IPS-20b (cell line): ENCODE data around the gene CRIP2.

Source experiments
- H3K27ac ChIP-seq: one replicate; pipeline ENCODE4 v1.5.1; 2013; ENCODE audit warnings: low read length
- H3K27me3 ChIP-seq: 2 replicates; pipeline ENCODE4 v1.6.1; 2013; ENCODE audit warnings: mild to moderate bottlenecking, low read length, inconsistent platforms; ENCODE audit not compliant: insufficient read depth
- H3K36me3 ChIP-seq: 2 replicates; pipeline ENCODE4 v1.6.1; 2013; ENCODE audit warnings: low read depth, mild to moderate bottlenecking, inconsistent platforms, low read length, moderate library complexity; ENCODE audit not compliant: insufficient read depth
- H3K4me1 ChIP-seq: 2 replicates; pipeline ENCODE4 v1.6.1; 2013; ENCODE audit warnings: mild to moderate bottlenecking, control low read depth, inconsistent platforms, low read length, moderate library complexity; ENCODE audit not compliant: insufficient read depth
- H3K4me3 ChIP-seq: 2 replicates; pipeline ENCODE4 v1.5.1; 2013; ENCODE audit warnings: mild to moderate bottlenecking, low read length, inconsistent platforms
- H3K9ac ChIP-seq: 2 replicates; pipeline ENCODE4 v1.6.1; 2013; ENCODE audit warnings: low read depth, mild to moderate bottlenecking, inconsistent platforms, low read length, moderate library complexity
- H3K9me3 ChIP-seq: 2 replicates; pipeline ENCODE4 v1.6.1; 2013; ENCODE audit warnings: mild to moderate bottlenecking, low read depth, low read length, inconsistent platforms; ENCODE audit not compliant: insufficient read depth

Gene CRIP2

DNA sequence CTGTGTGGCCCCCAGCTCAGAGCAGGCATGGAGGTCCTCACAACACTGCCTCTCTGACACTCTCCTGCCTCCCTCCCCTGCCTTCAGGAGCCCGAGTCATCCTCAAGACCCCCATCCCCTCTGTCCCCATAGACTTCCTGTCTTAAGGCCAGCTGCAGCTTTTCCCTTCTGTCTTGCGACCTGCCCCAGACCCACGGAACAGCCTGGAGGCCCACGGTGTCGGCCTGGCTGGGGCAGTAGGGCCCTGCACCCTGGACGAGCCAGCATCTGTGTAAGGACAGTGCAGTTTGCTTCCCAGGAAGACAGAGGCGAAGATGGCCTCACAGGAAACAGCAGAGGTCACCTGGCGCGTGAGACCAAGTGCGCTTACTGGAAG lies 26.1 kb downstream of the CRIP2 start:
- no peak overlapping the region for H3K27ac ChIP-seq
- no peaks in the 10 kb centered on the region for H3K27me3 ChIP-seq
- no peaks in the 10 kb centered on the region for H3K36me3 ChIP-seq
- H3K9ac ChIP-seq: no peak overlapping the region
- no peaks in the 10 kb centered on the region for H3K4me1 ChIP-seq
- no peak overlapping the region for H3K4me3 ChIP-seq
- no peaks in the 10 kb centered on the region for H3K9me3 ChIP-seq

DNA sequence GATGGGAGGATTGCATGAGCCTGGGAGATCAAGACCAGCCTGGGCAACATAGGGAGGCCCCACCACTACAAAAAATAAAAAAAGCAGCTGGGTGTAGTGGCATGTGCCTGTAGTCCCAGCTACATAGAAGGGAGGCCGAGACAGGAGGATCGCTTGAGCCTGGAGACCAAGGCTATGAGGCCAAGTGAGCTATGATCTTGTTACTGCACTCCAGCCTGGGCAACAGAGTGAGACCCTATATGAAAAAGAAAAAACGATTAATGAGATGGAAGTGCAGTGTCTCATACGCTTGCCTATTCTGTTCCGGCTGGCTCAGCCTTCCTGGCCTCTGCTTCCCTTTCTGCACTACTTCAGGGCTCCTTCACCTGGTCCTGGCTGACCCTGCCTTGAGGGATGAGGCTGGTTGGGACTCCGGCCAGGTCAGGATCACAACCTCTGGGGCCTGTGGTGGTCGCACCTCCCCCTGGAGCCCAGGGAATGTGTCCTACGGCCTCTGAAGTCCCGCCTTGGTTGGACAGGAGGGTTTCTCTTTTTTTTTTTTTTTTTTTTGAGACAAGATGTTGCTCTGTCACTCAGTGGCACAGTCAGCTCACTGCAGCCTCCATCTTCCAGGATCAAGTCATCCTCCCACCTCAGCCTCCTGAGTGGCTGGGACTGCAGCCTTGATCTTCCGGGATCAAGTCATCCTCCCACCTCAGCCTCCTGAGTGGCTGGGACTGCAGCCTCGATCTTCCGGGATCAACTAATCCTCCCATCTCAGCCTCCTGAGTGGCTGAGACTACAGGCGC lies 27.1 kb downstream of the CRIP2 start:
- Histone ChIP-seq H3K4me1 (no peaks in the 10 kb centered on the region), H3K4me3 (no peak overlapping the region), H3K27ac (no peak overlapping the region), H3K9ac (no peak overlapping the region), H3K36me3 (no peaks in the 10 kb centered on the region), H3K9me3 (no peaks in the 10 kb centered on the region), H3K27me3 (no peaks in the 10 kb centered on the region)

DNA sequence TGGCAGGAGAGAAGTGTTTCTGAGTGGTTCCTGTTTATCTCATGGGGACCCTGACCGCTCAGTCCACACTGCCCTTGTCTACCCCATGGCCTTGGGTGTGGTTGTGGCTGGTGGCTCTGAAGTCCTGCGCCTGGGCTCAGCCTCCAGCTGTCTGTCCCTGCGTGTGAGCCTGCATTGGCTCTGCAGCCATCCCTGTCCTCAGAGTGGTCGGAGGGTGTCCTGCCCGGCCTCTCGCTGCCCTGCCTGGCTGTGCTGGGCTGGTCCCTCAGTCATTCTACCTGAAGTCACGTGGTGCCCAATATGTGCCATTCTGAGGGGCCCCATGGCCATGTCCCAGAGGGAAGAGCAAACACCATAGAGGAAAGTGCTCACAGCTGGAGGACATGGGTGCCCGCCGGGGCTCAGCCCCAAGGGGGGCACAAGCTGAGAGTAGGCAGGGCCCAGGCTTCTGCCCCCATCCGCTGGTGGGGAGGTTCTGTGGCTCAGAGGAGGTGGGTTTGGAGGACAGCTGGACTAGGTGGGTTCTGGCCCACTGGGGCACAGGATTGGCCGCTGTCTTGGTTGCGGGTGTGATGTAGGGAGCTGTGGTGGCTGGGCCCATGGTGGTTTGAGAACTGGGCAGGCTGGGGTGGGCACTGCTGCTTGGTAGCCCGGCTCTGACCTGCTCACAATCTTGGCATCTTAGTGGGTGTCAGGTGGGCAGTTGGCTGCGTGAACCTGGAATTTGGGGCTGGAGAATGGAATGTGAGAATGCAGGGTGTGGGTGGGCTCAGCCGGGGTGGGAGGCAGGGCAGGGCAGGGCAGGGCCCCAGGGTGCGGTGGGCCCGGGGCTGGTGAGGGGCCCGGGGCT lies 28.1 kb downstream of the CRIP2 start:
- no peak overlapping the region for H3K27ac ChIP-seq
- H3K9ac ChIP-seq: no peak overlapping the region
- no peaks in the 10 kb centered on the region for H3K27me3 ChIP-seq
- H3K4me1 ChIP-seq: no peaks in the 10 kb centered on the region
- no peak overlapping the region for H3K4me3 ChIP-seq
- no peaks in the 10 kb centered on the region for H3K36me3 ChIP-seq
- no peaks in the 10 kb centered on the region for H3K9me3 ChIP-seq

- no peaks in the 10 kb centered on the region for H3K36me3 ChIP-seq
Observed at GRCh38 chr14:105503296-105503640, 28.6 kb downstream of the CRIP2 start.

GRCh38 chr14:105503935-105504692 lies 29.5 kb downstream of the CRIP2 start:
- no peaks in the 10 kb centered on the region for H3K27me3 ChIP-seq
- no peaks in the 10 kb centered on the region for H3K4me1 ChIP-seq
- H3K9me3 ChIP-seq: no peaks in the 10 kb centered on the region; the same call in 1 of the 2 replicates
- no peak overlapping the region for H3K4me3 ChIP-seq
- H3K27ac ChIP-seq: no peak overlapping the region
- H3K9ac ChIP-seq: no peak overlapping the region
- no peaks in the 10 kb centered on the region for H3K36me3 ChIP-seq

More at GRCh38 chr14:105503296-105503640, 28.6 kb downstream of the CRIP2 start:
- Histone ChIP-seq H3K27ac (no peak overlapping the region), H3K4me3 (no peak overlapping the region), H3K27me3 (no peaks in the 10 kb centered on the region), H3K9me3 (no peaks in the 10 kb centered on the region), H3K4me1 (no peaks in the 10 kb centered on the region), H3K9ac (no peak overlapping the region)

DNA sequence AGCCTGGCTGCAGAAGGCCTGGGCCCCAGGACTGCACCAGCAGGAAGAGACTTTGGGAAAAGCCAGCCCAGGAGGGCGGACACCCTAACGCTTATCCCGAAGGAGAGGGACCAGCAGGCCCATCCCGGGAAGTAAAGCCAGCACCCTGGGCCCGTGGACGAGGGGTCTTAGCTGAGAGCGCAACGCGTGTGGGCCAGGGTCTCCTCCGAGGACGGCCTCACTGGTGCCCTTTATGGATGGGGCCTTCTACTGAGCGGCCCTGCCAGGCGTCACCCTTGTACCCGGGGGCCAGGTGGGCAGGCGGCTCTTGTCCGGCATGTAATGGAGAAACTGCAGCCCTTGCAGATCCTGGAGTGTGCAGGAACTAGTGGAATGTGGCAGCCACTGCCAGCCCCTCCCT lies 30.5 kb downstream of the CRIP2 start:
- no peaks in the 10 kb centered on the region for H3K27me3 ChIP-seq
- no peak overlapping the region for H3K27ac ChIP-seq
- no peaks in the 10 kb centered on the region for H3K36me3 ChIP-seq
- H3K4me3 ChIP-seq: no peak overlapping the region
- H3K9ac ChIP-seq: no peak overlapping the region
- H3K9me3 ChIP-seq: no peaks in the 10 kb centered on the region; the same call in 1 of the 2 replicates
- H3K4me1 ChIP-seq: no peaks in the 10 kb centered on the region

DNA sequence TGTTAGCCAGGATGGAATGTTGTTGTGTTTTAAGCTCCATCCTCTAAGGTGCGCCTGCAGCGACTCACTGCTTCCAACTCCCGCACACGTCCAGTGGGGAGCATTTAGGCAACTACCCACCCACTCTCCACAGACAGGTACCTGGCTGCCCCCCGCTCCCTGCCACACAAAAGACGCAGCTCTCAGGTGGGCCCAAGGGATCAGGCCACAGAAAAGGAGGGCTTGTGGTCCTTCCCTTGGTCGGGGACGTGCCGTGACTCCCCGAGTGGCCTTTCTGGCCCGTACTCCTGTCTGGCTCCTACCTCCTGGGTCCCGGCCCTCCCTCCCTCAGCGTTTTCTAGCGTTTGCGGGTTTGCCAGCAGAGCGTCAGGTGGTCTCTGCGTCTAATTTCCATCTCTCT lies 32.6 kb downstream of the CRIP2 start:
- Histone ChIP-seq H3K4me3 (no peak overlapping the region), H3K9me3 (no peaks in the 10 kb centered on the region; the same call in 1 of the 2 replicates), H3K9ac (no peak overlapping the region), H3K27me3 (no peaks in the 10 kb centered on the region; the same call in 1 of the 2 replicates), H3K27ac (no peak overlapping the region), H3K4me1 (no peaks in the 10 kb centered on the region), H3K36me3 (no peaks in the 10 kb centered on the region)

GRCh38 chr14:105508069-105508468 lies 33.4 kb downstream of the CRIP2 start:
- H3K27ac ChIP-seq: no peak overlapping the region
- no peaks in the 10 kb centered on the region; the same call in 1 of the 2 replicates for H3K27me3 ChIP-seq
- no peaks in the 10 kb centered on the region for H3K4me1 ChIP-seq
- no peaks in the 10 kb centered on the region; the same call in 1 of the 2 replicates for H3K9me3 ChIP-seq
- no peak overlapping the region for H3K9ac ChIP-seq
- no peak overlapping the region for H3K4me3 ChIP-seq
- H3K36me3 ChIP-seq: no peaks in the 10 kb centered on the region

DNA sequence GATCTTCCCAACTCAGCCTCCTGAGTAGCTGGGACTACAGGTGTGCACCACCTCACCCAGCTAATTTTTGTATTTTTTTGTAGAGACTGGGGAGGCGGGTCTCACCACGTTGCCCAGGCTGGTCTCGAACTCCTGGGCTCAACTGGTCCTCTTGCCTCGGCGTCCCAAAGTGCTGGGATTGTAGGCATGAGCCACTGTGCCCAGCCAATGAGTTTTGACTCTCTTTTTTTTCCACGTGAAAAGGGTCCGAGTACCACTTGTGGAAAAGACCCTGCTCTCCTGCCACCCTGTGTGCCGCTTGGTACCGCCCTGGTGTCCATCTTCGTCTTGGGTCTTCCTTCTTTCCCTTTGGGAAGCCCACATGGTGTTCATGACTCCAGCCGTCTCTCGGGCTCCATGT lies 34.0 kb downstream of the CRIP2 start:
- no peaks in the 10 kb centered on the region; the same call in 1 of the 2 replicates for H3K27me3 ChIP-seq
- no peaks in the 10 kb centered on the region for H3K36me3 ChIP-seq
- H3K27ac ChIP-seq: no peak overlapping the region
- H3K9me3 ChIP-seq: no peaks in the 10 kb centered on the region; the same call in 1 of the 2 replicates
- no peak overlapping the region for H3K4me3 ChIP-seq
- H3K4me1 ChIP-seq: no peaks in the 10 kb centered on the region
- H3K9ac ChIP-seq: no peak overlapping the region

- Histone ChIP-seq H3K4me3 (no peak overlapping the region), H3K27ac (no peak overlapping the region), H3K9ac (no peak overlapping the region), H3K27me3 (no peaks in the 10 kb centered on the region; the same call in 1 of the 2 replicates), H3K9me3 (peaks cover 7% of the 10 kb centered on the region), H3K36me3 (no peaks in the 10 kb centered on the region), H3K4me1 (no peaks in the 10 kb centered on the region)
Observed at GRCh38 chr14:105517096-105517495, 42.5 kb downstream of the CRIP2 start.

DNA sequence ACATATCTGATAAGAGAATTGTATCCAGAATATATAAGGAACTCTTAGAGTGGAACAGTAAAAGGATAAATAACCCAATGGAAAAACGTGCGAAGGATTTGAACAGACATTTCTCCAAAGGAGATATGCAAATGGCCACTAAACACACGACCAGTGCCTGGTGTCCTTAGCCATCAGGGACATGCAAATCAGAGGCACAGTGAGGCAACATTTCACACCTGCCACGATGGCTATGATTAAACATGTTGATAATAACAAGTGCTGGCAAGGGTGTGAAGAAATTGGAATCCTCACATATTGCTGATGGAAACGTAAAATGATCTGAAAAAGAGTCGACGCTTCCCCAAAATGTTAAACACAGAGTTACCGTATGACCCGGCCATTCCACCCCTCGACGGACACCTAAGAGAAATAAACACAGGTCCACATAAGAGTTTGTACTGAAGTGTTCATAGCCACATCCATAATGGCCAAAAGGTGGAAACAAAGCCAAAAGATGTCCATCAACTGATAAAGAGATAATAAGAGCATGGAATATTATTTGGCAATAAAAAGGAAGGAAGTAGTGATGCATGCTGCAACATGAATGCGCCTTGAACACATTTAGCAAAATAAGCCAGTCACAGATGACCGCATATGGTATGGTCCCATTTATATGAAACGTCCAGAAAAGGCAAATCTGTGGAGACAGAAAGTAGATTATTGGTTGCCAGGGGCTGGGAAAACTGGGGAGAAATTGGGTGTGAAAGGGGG lies 45.5 kb downstream of the CRIP2 start:
- Histone ChIP-seq H3K9me3 (peaks cover 7% of the 10 kb centered on the region), H3K9ac (no peak overlapping the region), H3K27me3 (peaks cover 19% of the 10 kb centered on the region), H3K27ac (no peak overlapping the region), H3K4me3 (no peak overlapping the region), H3K36me3 (no peaks in the 10 kb centered on the region), H3K4me1 (no peaks in the 10 kb centered on the region)
